ENCODE results near the gene CACNG4. TPM values are rescaled to one million over a fixed set of nuclear protein-coding genes. Genes with fewer than 3 reads are reported as not detected.

Gene CACNG4
- total RNA-seq, 2 donors from 2014 or later, result 9.5 to 12.9 TPM

DNA sequence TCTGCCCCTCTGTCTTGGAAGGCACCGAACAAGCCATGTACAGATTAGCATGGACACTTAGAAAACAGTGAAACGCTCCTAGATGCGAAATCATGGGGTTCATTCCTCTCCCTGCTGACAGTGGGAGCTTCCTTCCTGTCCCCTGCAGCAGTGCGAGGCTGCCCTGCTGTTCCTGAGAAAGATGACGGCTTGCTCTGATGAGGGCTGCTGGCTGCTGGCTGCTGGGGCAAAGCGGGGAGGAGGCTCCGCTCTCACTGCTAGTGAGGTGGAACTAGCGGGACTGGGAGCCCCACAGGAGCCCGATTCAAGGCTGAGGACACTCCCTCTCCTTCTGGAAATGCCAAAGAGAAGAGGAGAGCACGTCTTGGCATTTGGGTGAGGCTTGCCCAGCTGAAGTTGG, 25.9 kb upstream of the CACNG4 start:
- WGBS, result 62% methylated on average over 10 of the region's 10 CpGs
- DNase-seq (ENCODE audit: low spot score), result no peak
- Histone ChIP-seq H3K36me3 (no peaks in the 10 kb centered on the region), H3K4me1 (replicated peaks) (no peaks in the 10 kb centered on the region), H3K27ac (no peak overlapping the region), H3K27me3 (replicated peaks; ENCODE audit: insufficient read depth) (no peaks in the 10 kb centered on the region), H3K4me3 (no peak overlapping the region), H3K9me3 (no peaks in the 10 kb centered on the region)
- TF ChIP-seq POLR2A (IDR thresholded peaks at IDR 0.05) (no peak), POLR2AphosphoS5 (IDR thresholded peaks at IDR 0.05) (no peak)
- TF ChIP-seq, protein P1, sequence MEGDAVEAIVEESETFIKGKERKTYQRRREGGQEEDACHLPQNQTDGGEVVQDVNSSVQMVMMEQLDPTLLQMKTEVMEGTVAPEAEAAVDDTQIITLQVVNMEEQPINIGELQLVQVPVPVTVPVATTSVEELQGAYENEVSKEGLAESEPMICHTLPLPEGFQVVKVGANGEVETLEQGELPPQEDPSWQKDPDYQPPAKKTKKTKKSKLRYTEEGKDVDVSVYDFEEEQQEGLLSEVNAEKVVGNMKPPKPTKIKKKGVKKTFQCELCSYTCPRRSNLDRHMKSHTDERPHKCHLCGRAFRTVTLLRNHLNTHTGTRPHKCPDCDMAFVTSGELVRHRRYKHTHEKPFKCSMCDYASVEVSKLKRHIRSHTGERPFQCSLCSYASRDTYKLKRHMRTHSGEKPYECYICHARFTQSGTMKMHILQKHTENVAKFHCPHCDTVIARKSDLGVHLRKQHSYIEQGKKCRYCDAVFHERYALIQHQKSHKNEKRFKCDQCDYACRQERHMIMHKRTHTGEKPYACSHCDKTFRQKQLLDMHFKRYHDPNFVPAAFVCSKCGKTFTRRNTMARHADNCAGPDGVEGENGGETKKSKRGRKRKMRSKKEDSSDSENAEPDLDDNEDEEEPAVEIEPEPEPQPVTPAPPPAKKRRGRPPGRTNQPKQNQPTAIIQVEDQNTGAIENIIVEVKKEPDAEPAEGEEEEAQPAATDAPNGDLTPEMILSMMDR (IDR thresholded peaks at IDR 0.05), result no peak
- intact Hi-C loops (cut with DNase I), result no loop called here

DNA sequence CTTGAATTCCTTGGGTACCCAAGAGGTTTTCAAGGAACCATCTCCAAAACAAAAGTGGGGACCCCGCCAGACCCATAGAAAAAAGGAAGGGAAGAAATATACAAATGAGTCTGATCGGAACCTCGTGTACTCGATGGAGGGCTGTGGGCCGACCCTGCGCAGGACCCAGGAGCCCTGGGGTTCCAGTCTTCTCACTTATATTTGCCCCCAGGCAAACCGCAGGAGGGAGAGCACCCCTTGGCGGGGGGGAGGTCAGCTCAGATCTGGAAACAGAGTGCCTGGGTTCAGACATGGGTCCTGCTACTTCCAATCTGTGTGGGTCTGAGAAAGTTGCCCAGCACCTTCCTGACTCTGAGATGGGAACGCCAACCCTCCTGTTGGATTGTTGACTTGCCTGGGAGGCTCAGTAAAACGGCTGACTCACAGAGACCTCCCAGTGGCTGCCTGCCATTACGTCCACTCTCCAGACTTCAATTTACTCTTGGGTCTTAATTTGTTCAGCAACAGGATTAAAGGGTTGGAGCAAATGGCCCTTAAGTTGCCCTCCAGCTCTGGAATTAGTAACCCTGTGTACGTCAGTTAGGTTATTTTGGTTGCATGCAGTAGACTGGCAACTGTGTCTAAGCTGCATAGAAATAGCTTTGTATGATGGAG, 24.9 kb upstream of the CACNG4 start:
- no peak for DNase-seq (ENCODE audit: low spot score)
- H3K4me3 ChIP-seq, result no peak overlapping the region
- no peaks in the 10 kb centered on the region for H3K4me1 ChIP-seq (replicated peaks)
- TF ChIP-seq POLR2A (IDR thresholded peaks at IDR 0.05) (no peak), POLR2AphosphoS5 (IDR thresholded peaks at IDR 0.05) (no peak)
- TF ChIP-seq, protein P1 (IDR thresholded peaks at IDR 0.05), result no peak
- WGBS, result 86% methylated on average over 12 of the region's 12 CpGs
- H3K36me3 ChIP-seq, result no peaks in the 10 kb centered on the region
- no peak overlapping the region for H3K27ac ChIP-seq
- no peaks in the 10 kb centered on the region for H3K9me3 ChIP-seq
- H3K27me3 ChIP-seq (replicated peaks; ENCODE audit: insufficient read depth), result no peaks in the 10 kb centered on the region
- intact Hi-C loops (cut with DNase I), result no loop called here

DNA sequence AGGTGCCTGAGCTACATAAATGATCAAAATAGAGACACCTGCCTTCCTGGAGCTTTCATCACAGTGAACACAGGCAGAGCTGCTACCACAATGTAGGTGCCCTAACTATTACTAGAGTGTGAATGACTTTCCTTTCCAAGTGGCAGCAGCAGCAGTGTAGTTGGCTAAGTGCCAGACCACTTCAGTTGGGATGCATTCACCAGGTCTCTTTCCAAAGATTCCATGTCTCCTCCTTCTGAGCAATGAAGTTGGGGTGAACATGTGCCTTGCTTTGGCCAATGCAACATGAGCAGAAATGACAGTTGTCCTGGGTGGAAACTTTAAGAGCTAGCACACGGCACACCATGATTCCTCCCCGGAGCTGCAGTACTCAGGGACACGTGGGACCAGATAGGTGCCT, 23.3 kb upstream of the CACNG4 start:
- Histone ChIP-seq H3K9me3 (no peaks in the 10 kb centered on the region), H3K4me1 (replicated peaks) (no peaks in the 10 kb centered on the region), H3K36me3 (no peaks in the 10 kb centered on the region), H3K27ac (no peak overlapping the region), H3K4me3 (no peak overlapping the region), H3K27me3 (replicated peaks; ENCODE audit: insufficient read depth) (no peaks in the 10 kb centered on the region)
- intact Hi-C loops (cut with DNase I), result no loop called here
- DNase-seq (ENCODE audit: low spot score), result no peak
- TF ChIP-seq POLR2A (IDR thresholded peaks at IDR 0.05), result no peak
- TF ChIP-seq, protein P1 (IDR thresholded peaks at IDR 0.05), result no peak
- TF ChIP-seq POLR2AphosphoS5 (IDR thresholded peaks at IDR 0.05), result no peak
- whole genome bisulfite sequencing, result 97% methylated on average over 3 of the region's 3 CpGs

DNA sequence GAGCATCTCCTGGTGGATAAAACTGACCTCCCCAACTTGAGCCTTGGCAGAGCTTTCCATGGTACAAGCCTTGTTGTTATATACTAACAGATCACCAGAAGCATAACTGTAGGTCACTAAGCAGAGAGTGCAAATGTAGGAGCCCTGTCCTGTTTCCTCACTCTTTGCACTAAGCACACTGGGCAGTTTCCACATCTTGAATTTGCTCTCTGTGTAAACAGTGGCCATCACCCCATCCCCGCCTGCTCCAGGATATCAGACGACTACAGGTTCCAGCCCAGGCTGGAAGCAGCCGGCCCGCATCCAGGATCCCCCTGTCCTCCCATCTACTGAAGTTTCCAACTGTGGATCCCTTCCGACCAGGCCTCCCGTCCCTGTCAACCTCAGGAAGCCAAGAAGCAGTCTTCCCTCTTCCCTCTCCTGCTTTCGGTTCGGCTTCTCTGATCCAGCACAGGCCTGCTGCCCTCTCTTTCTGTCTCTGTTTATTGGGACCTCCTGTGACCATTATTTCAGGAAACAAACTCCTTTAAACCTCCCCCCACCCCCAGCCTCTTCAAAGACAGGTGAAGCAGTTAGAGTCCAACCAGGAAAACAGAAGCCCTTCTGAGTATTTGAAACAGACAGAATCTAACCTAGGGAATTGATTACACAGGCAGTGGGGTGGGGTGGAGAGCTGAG, 22.6 kb upstream of the CACNG4 start:
- intact Hi-C loops (cut with DNase I), result no loop called here
- 75% methylated on average over 8 of the region's 8 CpGs for WGBS
- TF ChIP-seq, protein P1 (IDR thresholded peaks at IDR 0.05), result no peak
- no peak for TF ChIP-seq POLR2AphosphoS5 (IDR thresholded peaks at IDR 0.05)
- no peaks in the 10 kb centered on the region for H3K36me3 ChIP-seq
- H3K4me3 ChIP-seq, result no peak overlapping the region
- H3K27ac ChIP-seq, result no peak overlapping the region
- H3K4me1 ChIP-seq (replicated peaks), result no peaks in the 10 kb centered on the region
- DNase-seq (ENCODE audit: low spot score), result no peak
- H3K27me3 ChIP-seq (replicated peaks; ENCODE audit: insufficient read depth), result no peaks in the 10 kb centered on the region
- H3K9me3 ChIP-seq, result no peaks in the 10 kb centered on the region
